Measurements from ENCODE around the gene ASPRV1.
"Not testable (repeated sequence)": the region's sequence is repeated elsewhere in the genome, so short reads cannot be mapped to it uniquely, and the experiment has no call there.

Gene ASPRV1

DNA sequence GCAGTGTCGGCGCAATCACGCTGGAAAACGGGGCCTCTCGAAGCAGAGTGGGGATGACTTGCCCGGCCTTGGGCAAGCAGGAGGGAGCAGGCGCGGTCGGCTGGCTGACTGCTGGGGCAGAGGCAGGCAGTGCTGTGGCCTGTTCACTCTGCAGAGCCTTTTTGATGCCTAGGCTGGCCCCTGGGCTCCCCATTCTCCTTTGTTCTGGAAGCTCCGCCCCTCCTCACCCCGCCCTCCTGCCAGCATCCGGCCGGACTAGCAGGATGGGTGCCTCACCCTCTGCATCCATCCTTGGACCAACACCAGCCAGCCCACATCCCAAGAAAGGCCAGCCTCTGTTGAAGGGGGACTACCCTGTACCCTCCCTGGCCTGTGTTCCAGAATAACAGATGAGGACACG lies at the start of gene ASPRV1:
TSS of gene ASPRV1 (minus strand) at position 136 of the 400 bp plus-strand sequence. CDS start 195 bp downstream, outside the sequence.
- DNase-seq, result peak in 11 of 14 donors; percentile 37 to 81 (median 66)

DNA sequence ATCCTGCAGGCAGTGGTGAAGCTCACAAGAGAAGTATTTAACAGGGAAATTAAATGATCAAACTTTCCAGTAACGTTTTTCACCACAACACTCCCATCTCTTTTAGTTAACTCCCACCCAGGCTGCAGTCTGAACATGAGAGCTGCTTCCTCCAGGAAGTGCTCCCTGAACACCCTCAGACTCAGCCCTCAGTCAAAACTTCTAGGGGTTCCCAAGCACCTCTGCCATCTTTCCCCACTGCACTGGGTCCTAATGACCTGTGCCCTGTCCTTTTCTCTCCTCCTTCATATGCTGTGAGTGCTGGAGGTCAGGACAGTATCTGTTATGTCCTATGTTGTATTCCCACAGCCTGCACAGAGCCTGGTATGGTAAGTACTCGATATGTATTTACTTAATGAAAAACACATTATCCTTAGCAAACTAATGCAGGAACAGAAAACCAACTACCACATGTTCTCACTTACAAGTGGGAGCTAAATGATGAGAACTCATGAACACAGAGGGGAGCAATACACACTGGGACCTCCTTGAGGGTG lies 49.2 kb upstream of the ASPRV1 start:
- no peak for DNase-seq

DNA sequence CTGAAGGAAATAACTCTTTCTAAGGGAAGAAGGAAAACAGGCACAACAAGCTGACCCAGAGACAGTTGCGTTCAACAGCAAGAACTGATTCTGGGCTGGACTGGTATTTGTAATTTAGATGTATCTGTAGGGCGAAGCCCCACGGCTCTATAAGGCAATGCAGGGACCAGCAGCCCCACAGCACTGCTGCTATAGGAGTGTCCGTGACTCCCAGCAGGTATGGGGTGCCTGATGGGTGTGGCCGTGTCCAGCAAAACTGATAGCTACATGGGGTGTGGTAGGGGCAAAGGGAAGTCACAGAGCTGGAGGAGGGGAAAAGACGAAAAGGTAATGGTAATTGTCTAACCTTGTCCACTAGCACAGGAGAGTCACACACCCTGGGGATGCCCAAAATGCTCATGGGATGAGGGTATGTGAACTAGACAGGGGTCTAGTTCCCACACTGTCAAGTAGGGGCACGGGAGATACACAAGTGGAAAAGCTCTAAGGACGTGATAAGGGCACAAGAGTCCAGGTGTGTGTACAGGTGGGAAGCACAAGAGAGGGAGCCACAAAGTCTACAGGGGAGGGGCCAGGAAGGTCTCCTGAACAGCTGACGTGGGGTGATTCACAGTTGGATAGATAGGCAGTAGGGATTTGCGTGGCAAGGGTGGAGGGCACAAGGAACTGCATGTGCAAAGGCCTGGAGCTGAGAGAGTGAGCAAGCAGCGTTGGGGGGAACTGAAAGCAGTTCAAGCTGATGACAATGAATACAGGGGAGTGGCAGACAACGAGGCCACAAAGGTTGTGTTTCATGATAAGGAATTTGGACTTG lies 48.5 kb upstream of the ASPRV1 start:
- no peak for DNase-seq

DNA sequence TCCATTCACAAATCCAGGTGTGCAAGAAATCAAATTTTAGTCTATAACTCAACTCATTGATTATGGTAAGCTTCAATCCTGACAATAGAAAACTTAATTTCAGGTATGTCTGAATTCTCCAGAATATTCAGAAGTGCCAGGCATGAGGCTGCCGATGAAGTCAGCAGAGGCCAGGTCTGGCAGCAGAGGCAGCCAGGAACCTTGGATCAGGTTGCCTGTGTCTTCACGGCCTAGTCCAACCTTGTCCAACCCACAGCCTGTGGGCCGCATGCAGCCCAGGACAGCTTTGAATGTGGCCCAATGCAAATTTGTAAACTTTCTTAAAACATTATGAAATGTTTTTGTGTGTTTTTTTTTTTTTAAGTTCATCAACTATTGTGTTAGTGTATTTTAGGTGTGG lies 46.9 kb upstream of the ASPRV1 start:
- DNase-seq, result no peak

DNA sequence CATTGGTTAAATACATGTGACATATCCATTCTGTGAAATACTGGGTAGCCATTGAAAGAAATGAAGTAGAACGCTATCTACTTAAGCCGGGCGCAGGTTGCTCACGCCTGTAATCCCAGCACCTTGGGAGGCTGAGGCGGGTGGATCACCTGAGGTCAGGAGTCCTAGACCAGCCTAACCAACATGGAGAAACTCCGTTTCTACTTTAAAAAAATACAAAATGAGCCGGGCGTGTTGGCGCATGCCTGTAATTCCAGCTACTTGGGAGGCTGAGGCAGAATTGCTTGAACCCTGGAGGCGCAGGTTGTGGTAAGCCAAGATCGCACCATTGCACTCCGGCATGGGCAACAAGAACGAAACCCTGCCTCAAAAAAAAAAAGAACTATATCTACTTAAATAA lies 45.7 kb upstream of the ASPRV1 start:
- DNase-seq, result no peak

DNA sequence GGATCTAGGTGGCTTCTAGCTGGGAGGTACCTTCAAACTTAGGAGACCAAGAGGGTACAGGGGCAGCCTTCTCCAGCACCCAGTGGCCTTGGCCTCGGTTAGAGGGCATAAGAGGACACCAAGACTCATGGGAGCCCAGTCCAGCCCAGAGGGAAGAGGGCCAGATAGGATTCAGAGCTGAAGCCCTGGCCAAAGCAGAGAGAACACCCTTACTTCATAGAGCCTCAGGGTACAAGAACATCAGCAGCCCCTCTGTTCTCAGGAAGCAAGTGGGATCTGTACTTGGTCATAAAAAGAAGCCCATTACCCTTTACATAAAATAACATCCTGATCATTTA lies 45.0 kb upstream of the ASPRV1 start:
- DNase-seq, result no peak

DNA sequence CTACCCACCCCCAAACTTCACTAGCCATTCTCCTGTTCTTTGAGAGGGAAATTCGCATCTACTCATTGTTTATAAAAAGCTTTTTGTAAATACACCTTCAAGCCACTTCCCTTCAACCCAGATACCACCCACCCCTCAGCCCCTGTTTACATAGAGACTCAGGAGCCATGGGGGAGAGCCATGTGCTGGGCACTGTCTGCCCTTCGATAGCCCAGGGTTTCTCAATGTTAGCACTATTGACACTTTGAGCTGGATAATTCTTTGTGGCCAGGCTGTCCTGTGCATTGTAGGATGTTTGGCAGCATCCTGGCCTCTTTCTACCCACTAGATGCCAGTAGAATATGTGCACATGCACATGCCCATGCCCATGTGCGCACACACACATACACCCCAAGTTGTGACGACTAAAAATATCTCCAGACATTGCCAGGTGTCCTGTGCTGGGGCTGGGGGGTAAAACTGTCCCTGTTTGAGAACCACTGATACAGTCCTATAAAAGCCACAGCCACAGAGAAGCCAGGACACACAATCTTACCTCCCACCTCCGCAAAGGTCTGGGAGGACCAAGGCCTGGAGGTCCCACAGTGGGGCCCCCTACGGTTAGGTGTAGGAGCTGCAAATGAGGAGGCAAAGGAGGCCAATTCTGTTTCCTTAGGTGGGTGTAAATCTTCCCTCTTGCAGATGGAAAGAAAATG lies 44.5 kb upstream of the ASPRV1 start:
- DNase-seq, result no peak

DNA sequence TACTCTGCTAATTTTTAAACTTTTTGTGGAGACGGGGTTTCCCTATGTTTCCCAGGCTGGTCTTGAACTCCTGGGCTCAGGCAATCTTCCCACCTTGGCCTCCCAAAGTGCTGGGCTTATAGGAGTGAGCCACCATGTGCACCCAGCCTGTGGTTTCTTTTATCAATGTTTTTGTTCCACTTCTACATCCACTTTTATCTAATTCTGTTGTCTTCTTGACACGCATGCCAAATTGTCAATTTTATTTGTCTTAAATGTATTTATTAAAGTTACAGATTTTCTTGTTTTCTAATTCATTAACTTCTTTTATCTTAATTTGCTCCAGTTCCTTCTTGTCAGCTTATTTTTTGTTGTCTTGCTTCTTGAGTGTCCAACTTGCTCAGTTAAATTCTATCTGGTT lies 43.8 kb upstream of the ASPRV1 start:
- no peak for DNase-seq

DNA sequence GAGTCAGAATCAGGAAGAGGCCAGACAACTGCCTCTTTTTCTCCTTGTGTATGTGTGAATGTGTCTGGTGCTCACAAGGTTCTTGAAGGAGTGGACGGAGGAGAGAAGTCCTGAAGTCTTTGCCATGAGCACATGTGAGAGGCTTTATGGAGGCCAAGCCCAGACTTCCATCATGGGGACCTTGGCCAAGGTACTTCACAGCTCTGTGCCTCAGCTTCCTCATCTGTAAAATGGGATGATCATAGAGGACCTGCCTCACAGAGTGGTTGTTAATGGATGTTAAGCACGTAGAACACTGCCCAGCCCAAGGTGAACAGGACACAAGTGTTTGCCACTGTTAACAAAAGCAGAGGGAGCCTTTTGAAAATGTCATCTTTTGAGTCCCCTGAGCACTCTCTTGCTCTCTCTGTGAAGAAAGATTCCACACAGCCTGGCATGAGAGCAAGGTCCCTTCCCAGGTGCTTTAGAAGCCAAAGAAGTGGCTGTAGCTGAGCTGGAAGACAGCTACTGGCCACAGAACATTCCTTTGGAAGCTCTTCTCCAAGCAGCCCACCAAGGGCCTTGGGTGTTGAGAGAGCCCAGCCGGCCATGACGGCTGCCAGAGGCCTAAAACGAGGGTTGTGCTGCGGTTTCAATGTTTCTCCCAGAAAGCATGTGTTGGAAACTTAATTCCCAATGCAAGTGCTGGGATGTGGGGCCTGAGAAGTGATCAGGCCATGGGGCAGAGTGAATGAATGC lies 41.8 kb upstream of the ASPRV1 start:
- DNase-seq, result no peak

DNA sequence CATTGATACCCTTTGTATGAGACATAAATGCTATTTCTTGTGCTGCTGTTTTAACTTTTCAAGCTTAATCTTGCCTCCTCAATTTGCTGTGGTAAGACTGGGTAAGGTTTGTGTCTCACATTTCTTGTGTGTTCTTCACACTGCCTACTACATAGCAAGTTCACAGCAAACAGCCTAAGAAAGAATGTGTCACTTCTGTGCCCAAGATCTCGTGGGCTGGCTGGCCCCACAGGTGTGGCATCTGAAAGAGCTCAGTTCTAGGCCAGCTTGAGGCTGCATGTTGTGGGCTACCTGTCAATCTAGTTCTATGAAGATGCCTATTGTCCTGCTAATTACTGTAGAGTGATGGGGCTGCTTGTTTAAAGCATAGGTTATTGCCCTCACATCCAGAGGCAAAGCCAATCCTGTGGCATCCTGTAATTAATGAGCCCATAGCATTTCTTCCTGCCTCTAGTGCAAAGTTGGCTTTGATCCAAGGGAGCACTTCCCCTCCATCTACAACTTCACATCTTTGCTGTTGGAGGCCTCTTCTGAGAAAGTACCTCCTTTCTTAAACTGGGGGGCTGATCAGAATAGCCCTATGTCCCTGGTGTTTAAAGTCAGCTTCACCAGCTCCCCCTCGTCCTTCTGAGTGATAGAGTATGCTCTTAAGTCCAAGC lies 40.9 kb upstream of the ASPRV1 start:
- DNase-seq, result no peak

DNA sequence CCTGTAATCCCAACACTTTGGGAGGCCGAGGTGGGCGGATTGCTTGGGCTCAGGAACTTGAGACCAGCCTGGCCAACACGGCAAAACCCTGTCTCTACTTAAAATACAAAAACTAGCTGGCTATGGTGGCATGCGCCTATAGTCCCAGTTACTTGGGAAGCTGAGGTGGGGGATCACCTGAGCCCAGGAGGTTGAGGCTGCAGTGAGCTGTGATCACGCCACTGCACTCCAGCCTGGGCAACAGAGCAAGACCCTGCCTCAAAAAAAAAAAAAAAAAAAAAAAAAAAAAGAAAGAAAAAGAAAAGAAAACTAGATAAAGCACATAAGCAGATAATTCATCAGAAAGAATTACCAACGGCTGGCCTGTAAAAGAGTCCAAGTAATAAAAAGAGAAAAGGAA lies 39.1 kb upstream of the ASPRV1 start:
- not testable (repeated sequence) for DNase-seq

DNA sequence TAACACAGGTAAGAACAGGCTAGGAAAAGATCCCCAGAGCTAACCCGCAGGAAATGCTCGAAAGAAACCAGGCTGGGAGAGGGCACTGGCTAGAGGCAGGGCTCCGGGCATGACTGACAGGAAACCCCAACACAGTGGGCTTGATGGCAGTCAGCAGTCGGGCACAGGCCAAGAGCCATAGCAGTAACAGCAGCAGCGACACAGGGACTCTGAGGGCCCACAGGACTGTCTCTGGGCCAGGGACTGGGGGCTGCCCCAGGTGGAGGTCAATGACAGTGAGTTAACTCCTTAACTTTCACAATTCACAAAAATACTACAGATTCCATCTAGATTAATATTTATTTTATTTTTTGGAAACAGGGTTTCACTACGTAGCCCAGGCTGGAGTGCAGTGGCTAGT lies 37.3 kb upstream of the ASPRV1 start:
- no peak for DNase-seq

DNA sequence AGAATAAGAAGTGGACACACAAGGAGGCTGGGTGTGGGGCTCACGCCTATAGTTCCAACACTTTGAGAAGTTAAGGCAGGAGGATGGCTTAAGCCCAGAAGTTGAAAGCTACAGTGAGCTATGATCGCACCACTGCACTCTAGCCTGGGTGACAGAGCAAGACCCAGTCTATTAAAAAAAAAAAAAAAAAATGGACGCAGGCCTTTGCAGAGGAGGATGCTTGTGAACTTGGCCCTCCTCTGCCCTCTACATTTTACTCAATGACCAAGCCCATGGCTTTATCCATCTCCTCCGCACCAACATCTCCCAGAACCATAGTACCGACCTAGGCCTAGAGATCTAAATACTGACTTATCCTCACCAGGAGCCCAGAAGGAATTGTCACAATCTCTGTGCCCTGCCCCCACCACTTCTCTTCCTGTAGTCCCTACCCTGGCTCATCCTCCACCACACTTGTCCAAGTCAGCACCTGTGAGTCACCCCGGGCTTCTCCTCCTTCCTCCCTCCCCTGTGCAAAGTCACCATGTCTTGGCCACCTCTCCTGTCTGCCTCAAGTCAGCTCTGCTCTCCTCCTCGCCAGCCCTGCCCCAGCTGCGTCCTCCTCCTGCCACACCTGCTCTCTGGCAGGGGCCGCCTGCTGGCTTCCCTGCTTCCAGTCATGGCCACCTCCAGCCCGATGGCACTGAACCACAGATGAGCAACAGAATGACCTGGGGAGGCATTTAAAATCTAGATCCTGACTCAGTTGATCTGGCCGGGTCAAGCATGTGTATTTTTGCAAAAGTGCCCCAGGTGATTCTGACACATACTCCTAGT lies 35.8 kb upstream of the ASPRV1 start:
- DNase-seq, result no peak

DNA sequence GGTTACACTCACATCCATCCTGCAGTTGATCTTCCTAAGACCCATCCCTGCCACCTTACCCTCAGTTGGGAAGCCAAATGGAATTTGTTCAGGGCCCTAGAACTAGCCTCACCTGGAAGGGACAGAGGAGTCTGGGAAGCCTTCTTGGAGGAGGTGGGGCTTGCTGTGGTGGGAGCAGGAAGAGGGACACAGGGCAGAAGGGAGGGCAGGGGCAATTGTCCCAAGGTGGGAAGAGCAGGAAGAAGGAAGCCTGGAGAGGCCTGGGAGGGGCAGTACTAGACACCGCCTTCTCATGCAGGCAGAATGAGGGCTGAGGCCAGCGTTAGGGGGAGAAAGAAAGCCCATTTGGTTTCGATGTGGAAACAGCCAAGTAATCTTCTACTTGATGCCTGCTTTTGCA lies 34.1 kb upstream of the ASPRV1 start:
- no peak for DNase-seq

DNA sequence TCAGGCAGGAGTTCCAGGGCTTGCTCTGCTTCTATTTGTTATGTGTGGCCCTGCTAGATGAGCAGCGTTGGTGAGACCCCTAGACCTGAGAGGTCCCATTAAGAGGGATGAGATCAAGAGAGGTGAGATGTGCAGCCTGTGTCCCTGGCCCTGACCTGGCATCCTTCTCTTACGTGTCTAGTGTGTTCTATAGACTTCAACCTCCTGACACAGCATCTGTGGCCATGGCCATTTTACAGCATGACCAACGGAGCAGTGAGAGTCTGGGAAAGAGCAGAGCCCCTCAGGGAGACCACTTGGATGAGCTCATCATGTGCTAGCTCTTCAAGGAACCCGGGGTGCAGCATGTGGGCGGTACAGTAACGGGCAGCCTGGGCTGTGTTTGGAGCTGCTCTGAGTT lies 32.7 kb upstream of the ASPRV1 start:
- DNase-seq, result no peak

DNA sequence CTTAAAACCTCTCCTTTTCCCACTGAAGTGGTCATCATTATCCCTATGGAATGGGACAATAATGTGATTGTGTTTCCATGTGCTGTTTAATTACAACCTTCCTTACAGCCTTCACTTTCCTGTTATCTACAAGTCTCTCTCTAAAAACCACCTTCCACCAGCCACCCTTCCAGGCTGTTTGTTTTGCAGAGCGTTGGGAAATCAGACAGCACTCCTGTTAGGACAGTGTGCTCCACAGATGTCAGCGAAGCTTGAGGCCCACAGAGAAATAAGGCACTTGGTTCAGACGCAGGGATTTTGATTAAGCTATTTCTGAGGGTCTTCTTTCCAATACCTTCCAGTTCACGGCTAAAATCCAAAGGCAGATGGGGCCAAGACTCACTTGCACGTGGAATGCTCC lies 32.3 kb upstream of the ASPRV1 start:
- no peak for DNase-seq

DNA sequence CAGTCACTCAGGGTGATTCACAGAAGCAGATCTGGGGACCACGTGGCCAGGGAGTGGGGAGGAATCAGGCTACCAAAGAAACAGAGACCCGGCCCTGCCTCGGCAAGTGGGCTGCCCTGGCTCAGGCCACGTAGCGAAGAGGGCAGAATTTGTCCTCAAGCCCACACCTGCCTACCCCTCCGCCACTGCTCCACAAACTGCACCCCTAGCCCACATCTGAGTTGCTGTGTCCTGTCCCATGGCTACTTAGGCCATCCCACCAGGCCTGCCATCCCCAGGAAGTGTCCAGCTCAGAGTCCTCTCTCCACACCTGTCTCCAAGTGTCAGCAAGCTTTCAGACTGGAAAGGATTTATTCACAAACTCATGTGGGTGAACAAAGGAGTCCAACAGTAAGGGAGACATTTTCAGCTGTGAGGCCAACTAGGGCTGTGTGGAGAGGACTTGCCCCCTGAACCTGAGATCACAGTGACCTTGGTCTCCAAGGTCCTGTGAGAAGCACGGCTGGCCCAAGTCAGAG lies 31.7 kb upstream of the ASPRV1 start:
- no peak for DNase-seq

DNA sequence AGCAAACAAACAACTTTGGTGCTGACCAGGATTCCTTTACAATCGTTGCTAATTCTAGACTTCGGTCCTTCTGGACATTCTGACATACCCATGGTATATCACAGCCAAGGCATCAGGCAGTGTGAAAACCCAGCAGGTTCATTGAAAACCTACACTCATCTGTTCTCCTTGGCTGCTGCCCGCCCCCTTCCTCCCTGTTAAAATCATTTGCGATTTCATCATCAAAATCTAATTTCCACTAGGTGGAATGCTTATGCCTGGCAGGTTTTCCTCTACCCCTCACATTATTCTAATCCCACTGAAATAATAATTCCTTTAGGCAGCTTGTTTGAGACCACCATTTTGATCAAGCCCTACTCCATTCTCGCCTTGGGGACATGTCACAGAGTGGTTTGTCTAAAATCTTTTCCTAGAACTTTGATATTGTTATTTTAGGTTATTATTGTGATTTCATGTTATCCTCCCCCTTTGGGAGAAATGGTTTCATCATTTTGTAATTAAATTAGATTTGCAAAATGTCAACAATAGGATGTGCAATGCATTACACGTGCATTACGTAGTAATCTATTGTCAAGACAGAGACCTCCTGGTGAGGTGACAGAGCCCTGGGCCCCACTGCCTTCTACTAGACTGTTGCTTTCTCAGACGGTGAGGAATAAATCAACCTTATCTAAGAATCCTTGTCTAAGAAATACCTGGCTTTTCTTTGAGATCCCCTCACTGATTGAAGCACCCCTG lies 31.0 kb upstream of the ASPRV1 start:
- DNase-seq, result no peak

DNA sequence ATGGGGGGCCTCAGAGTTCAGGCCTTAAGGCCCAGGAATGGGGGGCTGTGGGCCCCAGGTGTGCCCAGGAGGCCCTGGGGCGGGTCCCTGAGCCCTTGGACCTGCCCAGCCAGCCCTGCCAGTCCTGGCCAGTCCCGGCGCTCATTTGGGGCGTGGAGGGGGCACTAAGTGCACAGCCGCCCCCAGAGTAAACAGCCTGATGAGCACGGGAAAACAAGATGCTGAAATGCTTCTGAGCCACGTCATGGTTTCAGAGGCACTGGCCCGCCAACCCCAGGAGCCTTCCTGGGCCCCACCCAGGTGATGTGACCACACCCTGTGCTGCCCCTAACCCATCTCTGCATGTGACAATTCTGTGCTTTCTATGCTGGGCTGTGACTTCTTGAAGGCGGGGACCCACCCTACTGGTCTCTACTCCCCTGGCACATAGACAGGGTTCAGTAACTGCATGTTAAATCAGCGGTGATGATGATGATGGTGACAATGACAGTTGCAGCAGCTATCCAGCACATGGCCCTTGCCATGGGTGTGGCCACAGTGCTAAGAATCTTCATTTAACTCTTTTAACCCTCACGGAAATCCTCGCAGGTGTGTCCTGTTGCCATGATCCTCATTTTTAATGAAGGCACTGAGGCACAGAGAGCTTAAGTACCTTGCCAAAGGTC lies 28.1 kb upstream of the ASPRV1 start:
- no peak for DNase-seq

DNA sequence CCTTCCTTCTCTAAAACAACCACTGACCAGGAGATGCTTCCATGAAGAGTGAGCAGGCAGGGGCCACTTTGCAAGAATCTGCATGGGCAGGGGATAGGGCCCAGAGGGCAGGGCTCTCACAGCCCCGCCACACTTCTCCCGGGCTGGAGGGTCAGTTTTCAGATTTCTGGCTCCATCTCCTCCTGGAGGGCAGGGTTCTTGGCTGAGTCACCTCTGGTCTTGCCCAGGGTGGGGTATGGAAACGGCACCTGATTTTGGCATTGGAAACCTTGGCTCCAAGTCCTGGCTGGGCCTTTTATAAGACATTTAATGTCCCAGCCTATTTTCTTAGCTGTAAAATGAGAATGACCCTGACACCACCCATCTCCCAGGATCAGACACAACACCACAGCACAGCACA lies 27.6 kb upstream of the ASPRV1 start:
- DNase-seq, result no peak
